Erythroblast (primary cell): Measurements from ENCODE around the gene ABCA7.

Source experiments
- GATA1 ChIP-seq: IDR thresholded peaks from 2 replicates; pipeline ENCODE4 v1.6.1; 2011; ENCODE audit warnings: low read depth, mild to moderate bottlenecking, control low read depth, low read length, moderate library complexity
- POLR2A ChIP-seq: IDR thresholded peaks from 2 replicates; pipeline ENCODE4 v1.6.1; 2011; ENCODE audit warnings: mild to moderate bottlenecking, low read length

GRCh38 chr19:995051-995827, 44.7 kb upstream of the ABCA7 start:
- TF ChIP-seq POLR2A (no peak), GATA1 (no peak)
